OCI-LY1 (cell line): ENCODE data around the gene ZNF444.

Experiments
- H2AFZ ChIP-seq: fragments of 200-600 bp; sonication (generic), shearing (Covaris generic); 2 replicates; pipeline ENCODE4 v1.6.0; 2014; ENCODE audit warnings: antibody characterized with exemption, mild to moderate bottlenecking, low read length
- H3F3A ChIP-seq: fragments of 200-600 bp; sonication (generic), shearing (Covaris generic); 2 replicates; pipeline ENCODE4 v1.6.0; 2014; ENCODE audit warnings: mild to moderate bottlenecking, antibody characterized with exemption, low read length, moderate library complexity; ENCODE audit not compliant: insufficient read depth
- H3K27ac ChIP-seq: fragments of 200-600 bp; sonication (generic); 2 replicates; pipeline ENCODE4 v1.5.1; 2014; ENCODE audit warnings: low read length, mixed run types, mild to moderate bottlenecking, low read depth; ENCODE audit not compliant: poor library complexity, severe bottlenecking
- H3K27me3 ChIP-seq: fragments of 200-600 bp; sonication (generic); 2 replicates; pipeline ENCODE4 v1.6.0; 2014; ENCODE audit warnings: antibody characterized with exemption, mild to moderate bottlenecking, low read length, moderate library complexity; ENCODE audit not compliant: insufficient read depth
- H3K36me3 ChIP-seq: fragments of 200-600 bp; sonication (generic); 2 replicates; pipeline ENCODE4 v1.6.1; 2014; ENCODE audit warnings: mild to moderate bottlenecking, antibody characterized with exemption, low read length, moderate library complexity, mixed read lengths; ENCODE audit not compliant: insufficient read depth
- H3K4me1 ChIP-seq: fragments of 200-600 bp; sonication (generic); 2 replicates; pipeline ENCODE4 v1.5.1; 2014; ENCODE audit warnings: mild to moderate bottlenecking, low read length, moderate library complexity; ENCODE audit not compliant: insufficient read depth, severe bottlenecking
- H3K4me2 ChIP-seq: fragments of 200-600 bp; sonication (generic), shearing (Covaris generic); 2 replicates; pipeline ENCODE4 v1.6.1; 2014; ENCODE audit warnings: low read length
- H3K4me3 ChIP-seq: fragments of 200-600 bp; sonication (generic); 2 replicates; pipeline ENCODE4 v1.5.1; 2014; ENCODE audit warnings: low read length, low read depth, mild to moderate bottlenecking, mixed read lengths; ENCODE audit not compliant: poor library complexity, severe bottlenecking
- H3K79me2 ChIP-seq: fragments of 200-600 bp; shearing (Covaris generic); 2 replicates; pipeline ENCODE4 v1.6.1; 2016; ENCODE audit warnings: mixed run types, low read length, mixed read lengths; ENCODE audit not compliant: insufficient read depth
- H3K9ac ChIP-seq: fragments of 200-600 bp; sonication (generic), shearing (Covaris generic); 2 replicates; pipeline ENCODE4 v1.6.1; 2014; ENCODE audit warnings: mild to moderate bottlenecking, low read length, mixed read lengths
- H3K9me2 ChIP-seq: fragments of 200-600 bp; sonication (generic), shearing (Covaris generic); 2 replicates; pipeline ENCODE4 v1.6.1; 2014; ENCODE audit warnings: low read depth, mild to moderate bottlenecking, low read length, mixed read lengths
- H3K9me3 ChIP-seq: fragments of 200-600 bp; shearing (Covaris generic); 2 replicates; pipeline ENCODE4 v1.6.1; 2014; ENCODE audit warnings: low read length, mixed read lengths
- H4K20me1 ChIP-seq: fragments of 200-600 bp; sonication (generic), shearing (Covaris generic); 2 replicates; pipeline ENCODE4 v1.6.0; 2016; ENCODE audit warnings: mild to moderate bottlenecking, low read length; ENCODE audit not compliant: insufficient read depth
- CTCF ChIP-seq: fragments of 200-600 bp; sonication (generic), shearing (Covaris generic); IDR thresholded peaks from 2 replicates; pipeline ENCODE4 v1.5.1; 2017; ENCODE audit warnings: mild to moderate bottlenecking, antibody characterized with exemption, low read length, moderate library complexity, mixed read lengths
- EZH2 ChIP-seq: fragments of 200-600 bp; sonication (generic), shearing (Covaris generic); IDR thresholded peaks from 2 replicates; pipeline ENCODE4 v1.8.0; 2017; ENCODE audit warnings: borderline replicate concordance, mixed run types, mild to moderate bottlenecking, antibody characterized with exemption, low read length, moderate library complexity, mixed read lengths

The ZNF444 gene

GRCh38 chr19:56159009-56159559 is 18.0 kb downstream of the ZNF444 start:
- H3F3A ChIP-seq, result no peaks in the 10 kb centered on the region
- no peak overlapping the region for H3K27ac ChIP-seq
- no peaks in the 10 kb centered on the region for H3K27me3 ChIP-seq
- TF ChIP-seq CTCF (no peak), EZH2 (no peak)
- H3K4me3 ChIP-seq, result no peak overlapping the region
- H3K9me2 ChIP-seq, result no peaks in the 10 kb centered on the region
- no peaks in the 10 kb centered on the region for H3K79me2 ChIP-seq
- H3K4me2 ChIP-seq, result no peak overlapping the region
- H3K36me3 ChIP-seq, result peaks cover 37% of the 10 kb centered on the region
- H3K9ac ChIP-seq, result no peak overlapping the region
- no peak overlapping the region for H2AFZ ChIP-seq
- H4K20me1 ChIP-seq, result no peaks in the 10 kb centered on the region
- no peaks in the 10 kb centered on the region for H3K9me3 ChIP-seq
- H3K4me1 ChIP-seq, result no peaks in the 10 kb centered on the region

- no peaks in the 10 kb centered on the region for H3K9me3 ChIP-seq
- no peaks in the 10 kb centered on the region for H4K20me1 ChIP-seq
- no peaks in the 10 kb centered on the region for H3K27me3 ChIP-seq
- no peak for TF ChIP-seq EZH2
- no peak for TF ChIP-seq CTCF
- no peak overlapping the region for H3K9ac ChIP-seq
- H3K4me3 ChIP-seq, result no peak overlapping the region
- no peak overlapping the region for H3K4me2 ChIP-seq
- no peaks in the 10 kb centered on the region for H3K9me2 ChIP-seq
- peaks cover 34% of the 10 kb centered on the region for H3K36me3 ChIP-seq
- no peak overlapping the region for H3K27ac ChIP-seq
- H3F3A ChIP-seq, result no peaks in the 10 kb centered on the region
- no peak overlapping the region for H2AFZ ChIP-seq
- no peaks in the 10 kb centered on the region for H3K4me1 ChIP-seq
- H3K79me2 ChIP-seq, result no peaks in the 10 kb centered on the region
These were observed 18.7 kb downstream of the ZNF444 start for GRCh38 chr19:56159622-56160271.

GRCh38 chr19:56161534-56161933 is 20.4 kb downstream of the ZNF444 start:
- peaks cover 18% of the 10 kb centered on the region for H3K36me3 ChIP-seq
- TF ChIP-seq CTCF (no peak), EZH2 (no peak)
- H3K27me3 ChIP-seq, result no peaks in the 10 kb centered on the region
- H3K4me3 ChIP-seq, result no peak overlapping the region
- no peaks in the 10 kb centered on the region for H3K79me2 ChIP-seq
- H3K27ac ChIP-seq, result no peak overlapping the region
- H2AFZ ChIP-seq, result no peak overlapping the region
- H3K9ac ChIP-seq, result no peak overlapping the region
- no peaks in the 10 kb centered on the region for H3K4me1 ChIP-seq
- H3F3A ChIP-seq, result no peaks in the 10 kb centered on the region
- no peaks in the 10 kb centered on the region for H3K9me2 ChIP-seq
- no peak overlapping the region for H3K4me2 ChIP-seq
- no peaks in the 10 kb centered on the region for H3K9me3 ChIP-seq
- no peaks in the 10 kb centered on the region for H4K20me1 ChIP-seq
